CD4-positive, CD25-positive, alpha-beta regulatory T cell (primary cell): Measurements from ENCODE around the gene VPS45. TPM values are rescaled to one million over a fixed set of nuclear protein-coding genes. Genes with fewer than 3 reads are reported as not detected.

Experiments
- polyA plus RNA-seq, 4 donors: library from polyadenylated mRNA; unstranded; fragments of 300-500 nt; fragmentation: Illumina TruSeq; gene quantifications; one replicate each; pipeline ENCODE4 v1.2.3, GENCODE V29; 2021
- total RNA-seq: library from RNA; stranded (reverse); gene quantifications from one replicate; pipeline ENCODE4 v1.2.3, GENCODE V29; 2022

VPS45 gene
- total and polyA plus RNA-seq, 5 donors from 2014 or later = 23.4 to 27.8 (median 26.3) TPM

Other genes starting within 250 kb of the VPS45 start
- 6.2 TPM for gene BOLA1, start 168.2 kb upstream of the VPS45 start, total RNA-seq
- gene BOLA1, start 168.2 kb upstream of the VPS45 start, polyA plus RNA-seq = 10 to 100 TPM; 37.9 to 47.8 (median 39.5) TPM
- gene SV2A, start 149.9 kb upstream of the VPS45 start, total RNA-seq = 3.3 TPM
- gene SV2A, start 149.9 kb upstream of the VPS45 start, polyA plus RNA-seq = 1 to 10 TPM in 3 of 4 donors, under 1 TPM in 1; 0.91 to 2.7 (median 1.4) TPM
- 56.0 TPM for gene SF3B4, start 140.0 kb upstream of the VPS45 start, total RNA-seq
- 100 to 1,000 TPM in 1 of 4 donors, 10 to 100 TPM in 3; 81.8 to 103 (median 87.4) TPM for gene SF3B4, start 140.0 kb upstream of the VPS45 start, polyA plus RNA-seq
- 0.47 TPM for gene MTMR11, start 130.9 kb upstream of the VPS45 start, total RNA-seq
- under 1 TPM; 0.13 to 0.98 (median 0.48) TPM for gene MTMR11, start 130.9 kb upstream of the VPS45 start, polyA plus RNA-seq
- gene OTUD7B, start 57.0 kb upstream of the VPS45 start, total RNA-seq = 6.7 TPM
- 1 to 10 TPM in 2 of 4 donors, under 1 TPM in 2; 0.57 to 1.3 (median 1.1) TPM for gene OTUD7B, start 57.0 kb upstream of the VPS45 start, polyA plus RNA-seq
- 61.0 TPM for gene PLEKHO1, start 82.1 kb downstream of the VPS45 start, total RNA-seq
- 10 to 100 TPM; 21.5 to 31.5 (median 27.5) TPM for gene PLEKHO1, start 82.1 kb downstream of the VPS45 start, polyA plus RNA-seq
- gene ANP32E, start 168.3 kb downstream of the VPS45 start, total RNA-seq = 51.5 TPM
- 10 to 100 TPM; 53.3 to 73.4 (median 58.3) TPM for gene ANP32E, start 168.3 kb downstream of the VPS45 start, polyA plus RNA-seq
- gene CA14, start 190.0 kb downstream of the VPS45 start, total RNA-seq = not detected
- gene CA14, start 190.0 kb downstream of the VPS45 start, polyA plus RNA-seq = under 1 TPM; 0.68 to 0.97 (median 0.71) TPM
- gene APH1A, start 201.2 kb downstream of the VPS45 start, total RNA-seq = 119 TPM
- gene APH1A, start 201.2 kb downstream of the VPS45 start, polyA plus RNA-seq = 10 to 100 TPM; 74.0 to 85.0 (median 76.9) TPM
- gene C1orf54, start 205.0 kb downstream of the VPS45 start, total RNA-seq = 4.6 TPM
- gene C1orf54, start 205.0 kb downstream of the VPS45 start, polyA plus RNA-seq = 1 to 10 TPM; 2.0 to 6.4 (median 3.5) TPM
- 2.2 TPM for gene CIART, start 214.8 kb downstream of the VPS45 start, total RNA-seq
- gene CIART, start 214.8 kb downstream of the VPS45 start, polyA plus RNA-seq = 1 to 10 TPM in 2 of 4 donors, under 1 TPM in 2; 0.56 to 1.3 (median 0.91) TPM
- gene MRPS21, start 226.1 kb downstream of the VPS45 start, total RNA-seq = 45.3 TPM
- 10 to 100 TPM; 76.9 to 89.4 (median 86.1) TPM for gene MRPS21, start 226.1 kb downstream of the VPS45 start, polyA plus RNA-seq